H9 (cell line): ENCODE results near the gene NUP210. TPM values are rescaled to one million over a fixed set of nuclear protein-coding genes. Genes with fewer than 3 reads are reported as not detected.

ENCODE experiments used
- DNase-seq: peaks from one replicate; pipeline ENCODE4 v3.0.0-alpha.2; 2017
- H2AFZ ChIP-seq: one replicate; pipeline ENCODE4 v1.6.1; 2013; ENCODE audit warnings: mild to moderate bottlenecking, low read length, control low read depth, moderate library complexity
- H2AK5ac ChIP-seq: 2 replicates; pipeline ENCODE4 v1.6.1; 2013; ENCODE audit warnings: low read length, control low read depth, mixed read lengths; ENCODE audit not compliant: insufficient read length
- H2BK120ac ChIP-seq: one replicate; pipeline ENCODE4 v1.6.1; 2013; ENCODE audit warnings: low read depth, mild to moderate bottlenecking, low read length, control low read depth, inconsistent platforms; ENCODE audit not compliant: poor library complexity, severe bottlenecking
- H2BK12ac ChIP-seq: 2 replicates; pipeline ENCODE4 v1.6.1; 2013; ENCODE audit warnings: low read length, control low read depth, mixed read lengths, low read depth; ENCODE audit not compliant: insufficient read length
- H2BK15ac ChIP-seq: 2 replicates; pipeline ENCODE4 v1.6.1; 2013; ENCODE audit warnings: low read depth, low read length, control low read depth
- H2BK20ac ChIP-seq: one replicate; pipeline ENCODE4 v1.6.1; 2013; ENCODE audit warnings: low read depth, mild to moderate bottlenecking, low read length, control low read depth, inconsistent platforms; ENCODE audit not compliant: poor library complexity, severe bottlenecking
- H2BK5ac ChIP-seq: 2 replicates; pipeline ENCODE4 v1.6.1; 2013; ENCODE audit warnings: low read length, control low read depth, mixed read lengths; ENCODE audit not compliant: insufficient read length
- H3K14ac ChIP-seq: 2 replicates; pipeline ENCODE4 v1.6.1; 2013; ENCODE audit warnings: low read length, control low read depth; ENCODE audit not compliant: insufficient read depth
- H3K18ac ChIP-seq: 2 replicates; pipeline ENCODE4 v1.6.1; 2013; ENCODE audit warnings: low read depth, mild to moderate bottlenecking, mixed read lengths, low read length, control low read depth; ENCODE audit not compliant: insufficient read length
- H3K23ac ChIP-seq: 2 replicates; pipeline ENCODE4 v1.6.1; 2013; ENCODE audit warnings: low read length, control low read depth, mixed read lengths, low read depth; ENCODE audit not compliant: insufficient read length
- H3K23me2 ChIP-seq: 2 replicates; pipeline ENCODE4 v1.6.1; 2013; ENCODE audit warnings: low read depth, mild to moderate bottlenecking, mixed read lengths, low read length, control low read depth; ENCODE audit not compliant: insufficient read length, poor library complexity, severe bottlenecking
- H3K27ac ChIP-seq: 2 replicates; pipeline ENCODE4 v1.5.1; 2013; ENCODE audit warnings: low read length, control low read depth, mixed read lengths, low read depth; ENCODE audit not compliant: insufficient read length
- H3K27me3 ChIP-seq: 2 replicates; pipeline ENCODE4 v1.6.1; 2013; ENCODE audit warnings: low read length, control low read depth, inconsistent platforms; ENCODE audit not compliant: insufficient read depth
- H3K4ac ChIP-seq: 2 replicates; pipeline ENCODE4 v1.6.1; 2013; ENCODE audit warnings: low read depth, mild to moderate bottlenecking, control low read depth, inconsistent platforms, low read length, moderate library complexity
- H3K4me1 ChIP-seq: 2 replicates; pipeline ENCODE4 v1.6.1; 2013; ENCODE audit warnings: low read length, control low read depth, inconsistent platforms; ENCODE audit not compliant: insufficient read depth
- H3K4me2 ChIP-seq: 2 replicates; pipeline ENCODE4 v1.6.1; 2013; ENCODE audit warnings: low read length, control low read depth, mixed read lengths; ENCODE audit not compliant: insufficient read length, insufficient read depth
- H3K56ac ChIP-seq: 2 replicates; pipeline ENCODE4 v1.6.1; 2013; ENCODE audit warnings: low read depth, mild to moderate bottlenecking, mixed read lengths, low read length, control low read depth; ENCODE audit not compliant: insufficient read length
- H3K79me1 ChIP-seq: 2 replicates; pipeline ENCODE4 v1.6.1; 2013; ENCODE audit warnings: low read depth, mild to moderate bottlenecking, moderate library complexity, low read length, control low read depth, inconsistent platforms; ENCODE audit not compliant: insufficient read depth, poor library complexity, severe bottlenecking
- H3K79me2 ChIP-seq: 2 replicates; pipeline ENCODE4 v1.6.1; 2013; ENCODE audit warnings: low read length, control low read depth, inconsistent platforms; ENCODE audit not compliant: insufficient read depth
- H3K9ac ChIP-seq: 2 replicates; pipeline ENCODE4 v1.6.1; 2013; ENCODE audit warnings: low read length, control low read depth, mixed read lengths; ENCODE audit not compliant: insufficient read length; ENCODE audit errors: extremely low read depth
- H3K9me3 ChIP-seq: one replicate; pipeline ENCODE4 v1.6.1; 2013; ENCODE audit warnings: low read depth, low read length, inconsistent platforms; ENCODE audit not compliant: control insufficient read depth
- H3T11ph ChIP-seq: one replicate; pipeline ENCODE4 v1.6.1; 2013; ENCODE audit warnings: mild to moderate bottlenecking, low read length, control low read depth, inconsistent platforms
- H4K20me1 ChIP-seq: one replicate; pipeline ENCODE4 v1.6.1; 2013; ENCODE audit not compliant: control insufficient read depth, insufficient read length, insufficient read depth
- H4K5ac ChIP-seq: 2 replicates; pipeline ENCODE4 v1.6.1; 2013; ENCODE audit warnings: low read depth, mild to moderate bottlenecking, mixed read lengths, low read length, control low read depth; ENCODE audit not compliant: insufficient read length
- H4K8ac ChIP-seq: replicated peaks from 2 replicates; pipeline ENCODE4 v1.6.1; 2013; ENCODE audit warnings: low read length, control low read depth, mixed read lengths, low read depth; ENCODE audit not compliant: insufficient read length
- H4K91ac ChIP-seq: 2 replicates; pipeline ENCODE4 v1.6.1; 2013; ENCODE audit warnings: low read depth, mild to moderate bottlenecking, moderate library complexity, mixed read lengths, low read length, control low read depth; ENCODE audit not compliant: insufficient read length
- H3K27ac Mint-ChIP-seq, 3 experiments: 2 replicates in 2 of 3; 3 replicates in 1 of 3; pipeline ENCODE4 v1.8.0; 2020 to 2021; ENCODE audit warnings: mixed read lengths in 3 of 3, mild to moderate bottlenecking in 1 of 3, moderate library complexity in 1 of 3
- H3K27me3 Mint-ChIP-seq: 2 replicates; pipeline ENCODE4 v1.8.0; 2021; ENCODE audit warnings: low read depth, mild to moderate bottlenecking, moderate library complexity, mixed read lengths
- H3K36me3 Mint-ChIP-seq, 3 experiments: 2 replicates in 2 of 3; 3 replicates in 1 of 3; pipeline ENCODE4 v1.8.0; 2020 to 2021; ENCODE audit warnings: low read depth in 3 of 3, mixed read lengths in 3 of 3; ENCODE audit not compliant: insufficient read depth in 1 of 3
- H3K4me1 Mint-ChIP-seq, 2 experiments: 2 replicates each; pipeline ENCODE4 v1.8.0; 2020; ENCODE audit warnings: mixed read lengths in 2 of 2
- H3K4me3 Mint-ChIP-seq, 2 experiments: 2 replicates in 1 of 2; 3 replicates in 1 of 2; pipeline ENCODE4 v1.8.0; 2020 to 2021; ENCODE audit warnings: mild to moderate bottlenecking in 2 of 2, mixed read lengths in 2 of 2, moderate library complexity in 1 of 2
- H3K9me3 Mint-ChIP-seq, 2 experiments: 2 replicates in 1 of 2; 3 replicates in 1 of 2; pipeline ENCODE4 v1.8.0; 2020; ENCODE audit warnings: mild to moderate bottlenecking in 2 of 2, mixed read lengths in 2 of 2, moderate library complexity in 1 of 2
- WGBS: extraction: QIAGEN DNeasy Blood & Tissue Kit; methylation state at CpG from one replicate; pipeline ENCODE4 v1.1.7; 2013; ENCODE audit warnings: missing lambda C conversion rate, low lambda C conversion rate, mixed read lengths; ENCODE audit not compliant: insufficient read length; ENCODE audit errors: extremely low coverage; 5-methylcytosine and 5-hydroxymethylcytosine counted together
- total RNA-seq: library from RNA; stranded (reverse); gene quantifications from 2 replicates; pipeline ENCODE4 v1.2.1, GENCODE V29; 2021
- TF ChIP-seq, protein P1 (sequence below): fragments of 200-600 bp; sonication (generic); conservative IDR thresholded peaks from 3 replicates; pipeline ENCODE4 v1.8.0; 2021; ENCODE audit warnings: antibody characterized with exemption, mild to moderate bottlenecking

NUP210 gene
- total RNA-seq, 1 experiment from 2014 or later = 48.8 TPM

- Histone ChIP-seq H4K8ac (no peak overlapping the region), H2BK20ac (no peak overlapping the region), H3K23ac (no peak overlapping the region), H2BK5ac (no peak overlapping the region), H3K4ac (no peak overlapping the region), H3K79me1 (no peaks in the 10 kb centered on the region), H3K18ac (no peak overlapping the region), H2AK5ac (no peak overlapping the region), H3K56ac (no peak overlapping the region), H3K9me3 (no peaks in the 10 kb centered on the region), H4K91ac (no peak overlapping the region), H3K14ac (no peak overlapping the region), H2BK15ac (no peak overlapping the region), H3K79me2 (no peaks in the 10 kb centered on the region), H3K4me1 (no peaks in the 10 kb centered on the region), H4K20me1 (no peaks in the 10 kb centered on the region), H4K5ac (no peak overlapping the region), H2AFZ (no peak overlapping the region), H3T11ph (no peak overlapping the region), H3K4me2 (no peak overlapping the region), H2BK120ac (no peak overlapping the region), H3K27me3 (peaks cover 5% of the 10 kb centered on the region; the same call in 1 of the 2 replicates), H3K27ac (no peak overlapping the region), H3K23me2 (peaks cover 6% of the 10 kb centered on the region), H3K9ac (no peak overlapping the region), H2BK12ac (no peak overlapping the region)
- H3K9me3 Mint-ChIP-seq = no peaks in the 10 kb centered on the region
- no peak overlapping the region for H3K4me3 Mint-ChIP-seq
- TF ChIP-seq, protein P1, sequence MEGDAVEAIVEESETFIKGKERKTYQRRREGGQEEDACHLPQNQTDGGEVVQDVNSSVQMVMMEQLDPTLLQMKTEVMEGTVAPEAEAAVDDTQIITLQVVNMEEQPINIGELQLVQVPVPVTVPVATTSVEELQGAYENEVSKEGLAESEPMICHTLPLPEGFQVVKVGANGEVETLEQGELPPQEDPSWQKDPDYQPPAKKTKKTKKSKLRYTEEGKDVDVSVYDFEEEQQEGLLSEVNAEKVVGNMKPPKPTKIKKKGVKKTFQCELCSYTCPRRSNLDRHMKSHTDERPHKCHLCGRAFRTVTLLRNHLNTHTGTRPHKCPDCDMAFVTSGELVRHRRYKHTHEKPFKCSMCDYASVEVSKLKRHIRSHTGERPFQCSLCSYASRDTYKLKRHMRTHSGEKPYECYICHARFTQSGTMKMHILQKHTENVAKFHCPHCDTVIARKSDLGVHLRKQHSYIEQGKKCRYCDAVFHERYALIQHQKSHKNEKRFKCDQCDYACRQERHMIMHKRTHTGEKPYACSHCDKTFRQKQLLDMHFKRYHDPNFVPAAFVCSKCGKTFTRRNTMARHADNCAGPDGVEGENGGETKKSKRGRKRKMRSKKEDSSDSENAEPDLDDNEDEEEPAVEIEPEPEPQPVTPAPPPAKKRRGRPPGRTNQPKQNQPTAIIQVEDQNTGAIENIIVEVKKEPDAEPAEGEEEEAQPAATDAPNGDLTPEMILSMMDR = no peak
- WGBS = no CpG with 5 or more reads among the region's 17 CpGs
- H3K27ac Mint-ChIP-seq = peak overlapping the region in 1 of 3 experiments; percentile 65; a peak in 1 of 7 replicates
- H3K4me1 Mint-ChIP-seq = peaks cover 12 to 24% of the 10 kb centered on the region in 2 experiments
- H3K36me3 Mint-ChIP-seq = no peaks in the 10 kb centered on the region
- no peak for DNase-seq
- H3K27me3 Mint-ChIP-seq = peaks cover 22% of the 10 kb centered on the region
Measured at GRCh38 chr3:13277860-13278531, 142.1 kb downstream of the NUP210 start.
